OCI-LY7 (cell line): ENCODE results near the gene COBLL1.

Experiments
- CTCF ChIP-seq: fragments of 200-600 bp; sonication (generic); conservative IDR thresholded peaks from 2 replicates; pipeline ENCODE4 v1.5.1; 2014; ENCODE audit warnings: mild to moderate bottlenecking, antibody characterized with exemption, low read length, moderate library complexity, mixed read lengths
- EZH2phosphoT487 ChIP-seq: fragments of 200-600 bp; sonication (generic); IDR thresholded peaks from 2 replicates; pipeline ENCODE4 v1.6.1; 2018; ENCODE audit warnings: low read depth, borderline replicate concordance, mild to moderate bottlenecking, mixed run types, antibody characterized with exemption, low read length, moderate library complexity, mixed read lengths

GRCh38 chr2:164678631-164679149 is 162.9 kb downstream of the COBLL1 start:
- TF ChIP-seq CTCF (no peak), EZH2phosphoT487 (no peak)
